Epithelial cell of proximal tubule (primary cell): ENCODE measurements around the gene IL17RC. TPM values are rescaled to one million over a fixed set of nuclear protein-coding genes. Genes with fewer than 3 reads are reported as not detected.

ENCODE experiments used
- DNase-seq: peaks from one replicate; pipeline ENCODE4 v3.0.0-alpha.2; 2011; ENCODE audit warnings: low read depth
- H3K4me3 ChIP-seq: 2 replicates; pipeline ENCODE4 v1.5.1; 2011; ENCODE audit warnings: low read depth, mild to moderate bottlenecking, low read length
- CTCF ChIP-seq: conservative IDR thresholded peaks from 2 replicates; pipeline ENCODE4 v1.5.1; 2012; ENCODE audit warnings: low read depth, mild to moderate bottlenecking, low read length
- total RNA-seq: library from RNA; depleted of rRNA; stranded (reverse); fragments of >200 nt; gene quantifications from 2 replicates; pipeline ENCODE4 v1.2.3, GENCODE V29; 2015

The IL17RC gene
- total RNA-seq, 1 donor from 2014 or later = 35.3 TPM

GRCh38 chr3:9947025-9947995 is 30.4 kb downstream of the IL17RC start:
- no peak for DNase-seq
- H3K4me3 ChIP-seq = peak overlapping the region; percentile 67

GRCh38 chr3:9948586-9948985 is 31.7 kb downstream of the IL17RC start:
- no peak for TF ChIP-seq CTCF
- no peak for DNase-seq
- no peak overlapping the region for H3K4me3 ChIP-seq

More at GRCh38 chr3:9947025-9947995, 30.4 kb downstream of the IL17RC start:
- TF ChIP-seq CTCF = peak; percentile 59

- no peak overlapping the region for H3K4me3 ChIP-seq
- no peak for DNase-seq
- no peak for TF ChIP-seq CTCF
These were observed 32.2 kb downstream of the IL17RC start for GRCh38 chr3:9949115-9949514.

- DNase-seq = no peak
- H3K4me3 ChIP-seq = no peak overlapping the region
- TF ChIP-seq CTCF = no peak
These were observed 32.7 kb downstream of the IL17RC start for GRCh38 chr3:9949626-9950025.

GRCh38 chr3:9951126-9951525 is 34.2 kb downstream of the IL17RC start:
- no peak for DNase-seq
- TF ChIP-seq CTCF = no peak
- no peak overlapping the region for H3K4me3 ChIP-seq

GRCh38 chr3:9951598-9951961 is 34.7 kb downstream of the IL17RC start:
- H3K4me3 ChIP-seq = peak overlapping the region; percentile 60
- TF ChIP-seq CTCF = no peak
- no peak for DNase-seq
